GM12801 (cell line): ENCODE data around the gene HOTAIR.

ENCODE experiments used
- TF ChIP-seq, protein P1 (sequence below): IDR thresholded peaks from one replicate; pipeline ENCODE4 v1.5.1; 2011; ENCODE audit warnings: control low read depth; ENCODE audit not compliant: insufficient read length; ENCODE audit errors: extremely low read depth

Gene HOTAIR

DNA sequence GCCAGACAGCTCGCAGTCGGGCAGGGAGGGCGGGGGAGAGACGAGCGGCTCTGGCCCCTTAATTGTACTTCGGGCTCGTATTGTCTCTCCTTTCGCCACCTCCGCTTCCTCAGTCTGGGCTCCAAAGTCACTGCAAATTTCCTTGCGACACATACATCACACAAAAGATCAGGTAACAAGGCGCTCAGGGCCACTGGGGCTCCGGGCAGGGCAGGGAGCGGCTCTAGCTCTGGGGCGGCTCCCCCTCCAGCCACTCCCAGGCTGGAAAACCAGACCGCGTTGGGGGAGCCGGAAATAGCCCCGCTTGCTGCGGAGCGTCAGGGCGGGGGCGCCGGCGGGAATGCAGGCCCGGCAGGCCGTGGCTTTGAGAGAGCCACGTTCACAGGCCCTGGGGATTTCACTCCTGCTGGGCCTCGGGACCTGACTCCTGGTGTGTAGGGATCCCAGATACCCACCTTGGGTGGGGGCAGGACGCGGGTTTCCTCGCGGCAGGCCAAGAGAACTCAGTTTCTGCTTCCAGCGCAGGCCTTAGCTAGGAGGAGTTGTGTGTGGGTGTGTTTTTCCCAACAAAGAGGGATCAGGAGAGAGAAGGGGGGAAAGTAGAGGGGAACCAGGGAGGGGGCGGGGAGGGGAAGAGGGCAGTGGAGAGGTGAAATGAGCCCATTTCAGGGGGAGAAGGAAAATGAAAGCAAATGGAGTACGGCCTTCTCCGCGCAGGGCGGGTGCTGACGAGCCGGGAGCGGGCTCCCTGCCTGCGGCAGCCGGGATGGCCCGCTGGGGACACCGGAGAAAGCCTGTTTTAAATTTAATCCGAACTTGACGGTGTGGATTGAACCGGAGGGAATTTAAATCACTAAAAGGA, 20.9 kb upstream of the HOTAIR start:
- TF ChIP-seq, protein P1, sequence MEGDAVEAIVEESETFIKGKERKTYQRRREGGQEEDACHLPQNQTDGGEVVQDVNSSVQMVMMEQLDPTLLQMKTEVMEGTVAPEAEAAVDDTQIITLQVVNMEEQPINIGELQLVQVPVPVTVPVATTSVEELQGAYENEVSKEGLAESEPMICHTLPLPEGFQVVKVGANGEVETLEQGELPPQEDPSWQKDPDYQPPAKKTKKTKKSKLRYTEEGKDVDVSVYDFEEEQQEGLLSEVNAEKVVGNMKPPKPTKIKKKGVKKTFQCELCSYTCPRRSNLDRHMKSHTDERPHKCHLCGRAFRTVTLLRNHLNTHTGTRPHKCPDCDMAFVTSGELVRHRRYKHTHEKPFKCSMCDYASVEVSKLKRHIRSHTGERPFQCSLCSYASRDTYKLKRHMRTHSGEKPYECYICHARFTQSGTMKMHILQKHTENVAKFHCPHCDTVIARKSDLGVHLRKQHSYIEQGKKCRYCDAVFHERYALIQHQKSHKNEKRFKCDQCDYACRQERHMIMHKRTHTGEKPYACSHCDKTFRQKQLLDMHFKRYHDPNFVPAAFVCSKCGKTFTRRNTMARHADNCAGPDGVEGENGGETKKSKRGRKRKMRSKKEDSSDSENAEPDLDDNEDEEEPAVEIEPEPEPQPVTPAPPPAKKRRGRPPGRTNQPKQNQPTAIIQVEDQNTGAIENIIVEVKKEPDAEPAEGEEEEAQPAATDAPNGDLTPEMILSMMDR = no peak

DNA sequence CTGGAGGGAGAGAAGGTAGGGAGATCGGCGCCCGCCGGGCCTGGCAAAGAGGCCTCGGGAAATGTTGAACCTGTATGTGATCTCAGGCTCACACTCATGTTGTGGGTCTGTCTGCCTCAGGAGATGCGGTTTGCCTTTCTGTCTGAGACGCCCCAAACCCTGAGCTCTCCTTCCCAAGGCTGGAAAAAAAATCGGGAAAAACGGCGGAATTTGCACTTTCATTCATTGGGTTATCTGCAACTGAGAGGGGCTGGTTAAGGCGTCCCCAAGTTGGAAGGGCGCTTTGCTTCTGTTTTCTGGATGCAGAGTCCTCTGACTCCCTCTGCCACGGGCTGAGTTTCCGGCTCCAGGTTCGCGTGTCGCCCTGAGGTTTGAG, 20.2 kb upstream of the HOTAIR start:
- TF ChIP-seq, protein P1 = no peak

GRCh38 chr12:53994264-53995001, 19.7 kb upstream of the HOTAIR start:
- TF ChIP-seq, protein P1 = no peak

DNA sequence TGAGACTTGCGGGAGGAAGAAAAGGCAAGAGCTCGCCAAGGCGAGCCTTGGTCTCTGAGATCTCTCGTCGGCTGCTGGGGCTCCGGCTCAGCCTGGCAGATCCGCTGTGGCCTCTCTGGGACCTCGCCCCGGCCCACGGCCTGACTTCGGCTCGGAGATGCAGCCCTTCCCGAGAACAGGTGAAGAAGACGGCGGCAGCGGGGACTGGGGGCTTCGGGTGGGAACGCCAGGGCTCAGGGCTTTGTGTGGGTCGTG, 19.2 kb upstream of the HOTAIR start:
- TF ChIP-seq, protein P1 = no peak

DNA sequence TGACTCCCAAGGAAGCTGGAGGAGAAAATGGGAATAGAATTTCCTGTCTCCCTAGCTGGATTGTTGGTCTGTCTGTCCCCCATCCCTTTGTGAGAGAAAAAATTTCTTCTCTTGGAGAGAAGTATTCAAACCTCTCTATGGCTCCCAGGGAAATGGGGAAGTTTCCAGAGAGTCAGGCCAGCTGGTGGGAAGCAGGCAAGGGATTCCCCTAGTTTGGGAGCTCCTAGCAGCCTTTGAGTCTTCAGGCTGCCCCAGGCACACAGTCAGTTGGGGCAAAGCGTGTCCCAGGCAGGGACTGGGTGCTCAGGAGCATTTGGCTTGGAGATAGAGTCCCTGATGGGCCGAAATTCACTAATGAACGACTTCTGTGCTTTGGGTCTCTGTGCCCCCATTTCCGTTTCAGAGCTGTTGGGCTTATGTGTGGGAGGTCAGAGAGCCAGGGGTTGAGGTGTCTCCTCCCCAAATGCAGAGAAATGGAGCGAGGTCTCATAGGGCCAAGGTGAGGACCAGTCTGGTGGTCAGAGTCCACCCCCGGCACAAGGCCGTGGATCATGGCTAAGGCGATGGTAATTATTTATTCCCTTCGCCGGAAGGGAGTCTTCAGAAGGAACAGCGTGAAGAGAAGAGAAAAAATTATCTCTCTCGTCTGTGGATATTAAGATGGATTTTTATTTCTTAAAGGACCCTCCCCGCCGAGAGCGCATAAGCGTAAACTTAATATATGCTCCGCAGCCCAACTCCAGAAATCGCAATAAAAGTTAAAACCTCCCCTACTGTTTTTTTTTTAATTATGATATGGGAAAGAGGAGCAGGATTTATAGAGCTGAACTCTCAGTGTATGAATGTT, 18.6 kb upstream of the HOTAIR start:
- TF ChIP-seq, protein P1 = no peak

- TF ChIP-seq, protein P1 = no peak
Observed at GRCh38 chr12:53992377-53992889, 17.7 kb upstream of the HOTAIR start.

DNA sequence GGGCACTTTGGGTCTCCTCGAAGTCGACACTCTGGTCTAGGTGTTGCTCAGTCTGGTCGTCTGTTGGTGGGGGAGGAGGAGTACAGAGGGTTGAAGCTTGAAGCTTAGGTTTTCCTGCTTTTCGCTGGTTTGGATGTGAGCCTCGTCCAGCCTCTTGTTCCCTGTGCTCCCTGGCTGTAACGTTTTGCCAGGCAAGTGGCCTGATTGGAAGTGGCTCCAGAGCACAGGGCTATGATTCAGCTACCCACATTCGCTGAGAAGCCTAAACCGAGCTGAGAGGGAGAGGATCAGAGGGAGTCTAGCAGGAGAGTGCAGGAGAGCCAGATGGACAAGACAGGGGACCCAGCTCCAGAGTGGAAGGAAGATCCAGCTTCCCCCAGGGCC, 16.3 kb upstream of the HOTAIR start:
- TF ChIP-seq, protein P1 = no peak
